ENCODE measurements around the gene LAPTM5. TPM values are rescaled to one million over a fixed set of nuclear protein-coding genes. Genes with fewer than 3 reads are reported as not detected.

LAPTM5 gene
- total RNA-seq, 4 donors from 2014 or later = 8.7 to 21.5 (median 15.6) TPM

DNA sequence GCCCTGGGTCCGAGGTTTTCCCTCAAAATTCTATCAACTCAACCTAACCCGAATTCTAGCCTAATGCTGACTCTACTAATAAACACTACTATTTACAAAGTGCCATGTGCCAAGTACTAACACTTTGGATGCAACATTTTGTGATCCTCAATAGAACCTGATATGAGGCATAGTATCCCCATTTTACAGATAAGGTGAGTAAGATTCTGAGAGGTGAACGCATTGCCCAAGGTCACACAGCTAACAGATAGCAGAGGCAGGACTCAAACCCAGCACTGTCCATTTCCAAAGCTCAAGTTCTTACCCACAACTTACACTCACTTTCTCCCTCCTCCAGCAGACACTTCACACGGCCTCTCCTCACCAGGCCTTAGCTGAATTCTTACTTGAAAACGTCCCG, 46.0 kb upstream of the LAPTM5 start:
- TF ChIP-seq, protein P1, sequence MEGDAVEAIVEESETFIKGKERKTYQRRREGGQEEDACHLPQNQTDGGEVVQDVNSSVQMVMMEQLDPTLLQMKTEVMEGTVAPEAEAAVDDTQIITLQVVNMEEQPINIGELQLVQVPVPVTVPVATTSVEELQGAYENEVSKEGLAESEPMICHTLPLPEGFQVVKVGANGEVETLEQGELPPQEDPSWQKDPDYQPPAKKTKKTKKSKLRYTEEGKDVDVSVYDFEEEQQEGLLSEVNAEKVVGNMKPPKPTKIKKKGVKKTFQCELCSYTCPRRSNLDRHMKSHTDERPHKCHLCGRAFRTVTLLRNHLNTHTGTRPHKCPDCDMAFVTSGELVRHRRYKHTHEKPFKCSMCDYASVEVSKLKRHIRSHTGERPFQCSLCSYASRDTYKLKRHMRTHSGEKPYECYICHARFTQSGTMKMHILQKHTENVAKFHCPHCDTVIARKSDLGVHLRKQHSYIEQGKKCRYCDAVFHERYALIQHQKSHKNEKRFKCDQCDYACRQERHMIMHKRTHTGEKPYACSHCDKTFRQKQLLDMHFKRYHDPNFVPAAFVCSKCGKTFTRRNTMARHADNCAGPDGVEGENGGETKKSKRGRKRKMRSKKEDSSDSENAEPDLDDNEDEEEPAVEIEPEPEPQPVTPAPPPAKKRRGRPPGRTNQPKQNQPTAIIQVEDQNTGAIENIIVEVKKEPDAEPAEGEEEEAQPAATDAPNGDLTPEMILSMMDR (IDR thresholded peaks at IDR 0.05) = no peak
- DNase-seq (ENCODE audit: low spot score in 2 of 2) = no peak
- intact Hi-C loops (cut with DNase I; ENCODE audit: low total_unique reads) = no loop called here
- H3K4me3 ChIP-seq (ENCODE audit: low read depth, poor library complexity, severe bottlenecking) = no peak overlapping the region
- 84 to 87% methylated on average over 6 of the region's 6 CpGs for WGBS, 2 donors

DNA sequence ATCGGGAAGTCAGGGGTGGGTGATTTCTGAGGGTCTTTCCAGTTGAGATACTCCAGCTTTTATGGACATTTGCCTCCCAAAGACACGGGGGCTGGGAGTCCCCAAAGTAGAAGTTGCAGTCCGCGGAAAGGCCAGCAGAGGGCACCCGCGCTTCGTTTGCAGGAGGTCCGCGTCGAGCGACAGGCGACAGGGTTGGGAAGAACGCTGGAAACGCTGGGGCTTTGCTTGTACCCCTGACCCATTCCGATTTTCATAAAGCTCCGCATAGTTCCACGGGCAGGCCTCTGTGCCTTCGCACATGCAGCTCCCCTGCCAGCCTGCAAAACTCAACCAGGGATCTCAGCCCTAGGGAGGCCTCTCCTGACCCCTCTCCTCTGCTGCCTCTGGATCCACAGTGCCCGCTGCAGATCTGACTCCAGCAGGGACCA, 44.2 kb upstream of the LAPTM5 start:
- no peak overlapping the region for H3K4me3 ChIP-seq (ENCODE audit: low read depth, poor library complexity, severe bottlenecking)
- TF ChIP-seq POLR2A (IDR thresholded peaks at IDR 0.05) = no peak
- TF ChIP-seq, protein P1 (IDR thresholded peaks at IDR 0.05) = peak in 1 of 3 donors; percentile 90
- DNase-seq (ENCODE audit: low spot score in 2 of 2) = peak; percentile 67 to 96
- WGBS, 2 donors = 2 to 6% methylated on average over 6 to 15 of the region's 19 CpGs
- intact Hi-C loops (cut with DNase I; ENCODE audit: low total_unique reads) = loop anchor here (2.0 kb wide), 1 partner anchor 109 kb away; no protein-coding TSS in a partner anchor

DNA sequence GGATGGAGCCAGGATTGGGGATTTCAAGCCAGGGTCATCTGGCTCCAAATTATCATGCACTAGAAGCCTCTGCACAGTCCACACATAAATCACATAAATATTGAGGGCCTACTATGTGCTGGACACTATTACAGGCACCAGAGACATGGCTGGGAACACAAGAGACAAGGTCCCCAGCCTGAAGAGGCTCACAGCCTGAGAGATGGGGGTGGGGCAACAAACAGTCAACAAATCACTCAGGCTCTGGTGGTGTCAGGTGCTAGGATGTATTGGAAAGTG, 41.6 kb upstream of the LAPTM5 start:
- intact Hi-C loops (cut with DNase I; ENCODE audit: low total_unique reads) = no loop called here
- no peak for TF ChIP-seq POLR2A (IDR thresholded peaks at IDR 0.05)
- TF ChIP-seq, protein P1 (IDR thresholded peaks at IDR 0.05) = no peak
- no peak for DNase-seq (ENCODE audit: low spot score in 2 of 2)
- no peak overlapping the region for H3K4me3 ChIP-seq (ENCODE audit: low read depth, poor library complexity, severe bottlenecking)

DNA sequence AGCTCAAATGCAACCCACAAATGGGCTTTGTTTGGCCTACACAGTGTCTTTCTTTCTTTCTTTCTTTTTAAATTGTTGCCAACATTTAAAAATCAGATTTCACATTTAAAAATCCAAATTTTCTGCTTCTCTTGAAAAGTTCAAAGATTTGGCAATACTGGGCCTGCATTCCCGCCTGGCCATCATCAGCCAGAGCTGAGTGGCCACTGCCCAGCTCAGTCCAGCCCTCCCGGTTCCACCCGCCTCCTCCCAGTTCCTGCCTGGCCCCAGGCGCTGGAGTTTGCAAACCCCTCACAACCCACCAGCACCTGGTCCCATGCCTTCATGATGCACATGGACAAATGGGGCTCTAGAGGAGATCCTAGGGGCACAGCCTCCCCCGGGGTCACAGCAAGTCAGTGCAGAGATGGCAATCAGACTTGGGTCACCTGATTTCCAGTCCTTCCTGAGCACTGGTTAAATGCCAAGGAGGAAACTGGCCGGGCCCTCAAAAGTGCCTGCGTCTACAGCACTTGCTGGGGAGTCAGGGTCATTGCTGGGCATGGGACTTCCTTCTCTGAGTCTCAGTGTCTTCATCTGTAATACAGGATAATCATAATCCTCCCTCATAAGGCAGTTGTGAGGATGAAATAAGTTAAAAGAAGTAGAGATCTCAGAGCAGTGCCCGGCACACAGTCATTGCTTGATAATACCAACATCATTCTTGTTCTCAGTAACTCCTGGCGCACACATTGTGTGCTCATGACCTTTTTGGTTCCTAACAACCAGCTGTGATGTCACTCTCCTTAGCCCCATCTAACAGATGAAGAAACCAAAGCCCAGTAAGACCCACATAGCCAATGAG, 41.0 kb upstream of the LAPTM5 start:
- no peak overlapping the region for H3K4me3 ChIP-seq (ENCODE audit: low read depth, poor library complexity, severe bottlenecking)
- no peak for TF ChIP-seq POLR2A (IDR thresholded peaks at IDR 0.05)
- TF ChIP-seq, protein P1 (IDR thresholded peaks at IDR 0.05) = no peak
- WGBS, 2 donors = 64 to 73% methylated on average over 9 of the region's 9 CpGs
- peak; percentile 62 to 89 for DNase-seq (ENCODE audit: low spot score in 2 of 2)
- intact Hi-C loops (cut with DNase I; ENCODE audit: low total_unique reads) = no loop called here

DNA sequence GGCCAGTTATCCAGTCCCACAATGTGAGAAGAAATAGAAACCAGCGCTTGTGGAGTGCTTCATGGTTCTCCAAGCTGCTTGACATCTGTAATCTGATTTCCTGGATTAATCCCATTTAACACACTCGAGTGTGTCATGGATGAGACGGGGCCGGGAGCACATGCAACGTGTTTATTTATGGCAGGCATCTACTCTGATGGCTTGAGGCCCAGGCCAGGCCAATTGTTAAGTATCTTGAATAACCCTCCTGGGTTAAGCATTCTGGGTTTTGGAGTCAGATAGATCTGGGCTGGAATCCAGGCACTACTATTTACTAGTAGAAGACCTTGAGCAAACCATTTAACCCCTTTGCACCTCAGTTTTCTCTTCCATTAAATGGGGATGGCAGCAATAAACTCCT, 37.5 kb upstream of the LAPTM5 start:
- intact Hi-C loops (cut with DNase I; ENCODE audit: low total_unique reads) = no loop called here
- no peak for DNase-seq (ENCODE audit: low spot score in 2 of 2)
- WGBS, 2 donors = 53 to 69% methylated on average over 5 of the region's 5 CpGs

DNA sequence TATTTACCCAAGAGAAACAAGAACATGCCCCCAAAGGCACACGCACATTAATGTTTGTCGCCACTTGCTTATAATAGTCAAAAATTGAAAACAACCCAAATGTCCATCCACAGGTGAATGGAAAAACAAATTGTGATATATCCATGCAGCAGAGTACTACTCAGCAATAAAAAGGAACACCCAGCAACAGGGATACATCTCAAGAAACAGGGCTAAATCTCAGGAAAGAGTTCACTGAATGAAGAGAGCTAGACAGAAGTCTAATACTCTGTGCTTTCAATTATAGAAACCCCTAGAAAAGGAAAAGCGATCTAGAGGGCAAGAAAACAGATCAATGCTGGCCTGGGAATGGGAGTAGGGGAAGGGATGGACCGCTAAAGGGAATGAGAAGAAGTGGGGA, 36.7 kb upstream of the LAPTM5 start:
- intact Hi-C loops (cut with DNase I; ENCODE audit: low total_unique reads) = no loop called here
- WGBS, 2 donors = 93 to 97% methylated on average over 4 of the region's 4 CpGs
- TF ChIP-seq, protein P1 (IDR thresholded peaks at IDR 0.05) = no peak
- no peak for TF ChIP-seq POLR2A (IDR thresholded peaks at IDR 0.05)
- H3K4me3 ChIP-seq (ENCODE audit: low read depth, poor library complexity, severe bottlenecking) = no peak overlapping the region
- no peak for DNase-seq (ENCODE audit: low spot score in 2 of 2)

More for the DNA sequence above, 37.5 kb upstream of the LAPTM5 start:
- TF ChIP-seq POLR2A (IDR thresholded peaks at IDR 0.05) = no peak
- H3K4me3 ChIP-seq (ENCODE audit: low read depth, poor library complexity, severe bottlenecking) = no peak overlapping the region
